ENCODE measurements around the gene RNF157. TPM values are rescaled to one million over a fixed set of nuclear protein-coding genes. Genes with fewer than 3 reads are reported as not detected.

Gene RNF157
- total RNA-seq, 3 donors from 2014 or later, result 11.6 to 45.8 (median 17.5) TPM

DNA sequence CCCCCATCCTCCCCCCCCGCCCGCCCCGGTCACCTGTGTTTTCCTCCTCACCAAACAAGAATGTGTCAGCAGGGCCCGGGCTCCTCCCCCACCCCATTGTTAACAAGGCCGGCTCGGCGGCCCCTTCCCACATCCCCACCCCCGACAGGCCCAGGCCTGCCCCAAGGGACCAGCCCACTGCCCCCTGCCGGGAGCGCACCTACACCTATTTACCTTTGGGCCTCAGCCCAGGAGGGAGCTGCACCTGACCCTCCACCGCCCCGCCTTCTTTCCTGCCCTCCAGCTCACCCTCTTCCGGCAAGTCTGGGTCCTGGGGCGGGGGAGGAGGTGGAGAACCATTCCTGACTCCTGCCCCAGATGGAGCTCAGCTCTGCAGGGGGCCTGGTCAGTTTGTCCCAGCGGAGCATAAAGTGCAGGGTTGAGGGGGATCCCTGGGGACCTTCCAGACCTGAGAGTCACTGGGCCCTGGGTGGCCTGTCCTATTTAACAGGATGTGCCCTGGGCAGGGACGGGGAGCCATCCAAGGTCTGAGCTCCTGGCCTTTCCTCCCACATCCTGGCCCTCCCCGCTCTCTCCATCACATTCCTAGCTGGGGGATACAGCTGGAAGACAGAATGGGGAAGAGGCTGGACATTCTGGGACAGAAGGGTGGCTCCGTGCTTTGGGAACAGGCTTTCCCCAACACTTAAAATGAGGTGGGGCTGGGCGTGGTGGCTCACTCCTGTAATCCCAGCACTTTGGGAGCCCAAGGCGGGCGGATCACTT is 107.5 kb downstream of the RNF157 start:
- intact Hi-C loops (cut with DNase I, micrococcal nuclease), result no loop called here
- H3K4me1 ChIP-seq (ENCODE audit: low read depth), result peaks cover 6% of the 10 kb centered on the region
- H3K36me3 ChIP-seq (ENCODE audit: low read depth), result no peaks in the 10 kb centered on the region
- no peaks in the 10 kb centered on the region for H3K9me3 ChIP-seq
- TF ChIP-seq CTCF (IDR thresholded peaks at IDR 0.05), result no peak
- peak; percentile 64 to 79 (median 76) for DNase-seq
- no peak overlapping the region for H3K4me3 ChIP-seq
- peak; percentile 91 for ATAC-seq

DNA sequence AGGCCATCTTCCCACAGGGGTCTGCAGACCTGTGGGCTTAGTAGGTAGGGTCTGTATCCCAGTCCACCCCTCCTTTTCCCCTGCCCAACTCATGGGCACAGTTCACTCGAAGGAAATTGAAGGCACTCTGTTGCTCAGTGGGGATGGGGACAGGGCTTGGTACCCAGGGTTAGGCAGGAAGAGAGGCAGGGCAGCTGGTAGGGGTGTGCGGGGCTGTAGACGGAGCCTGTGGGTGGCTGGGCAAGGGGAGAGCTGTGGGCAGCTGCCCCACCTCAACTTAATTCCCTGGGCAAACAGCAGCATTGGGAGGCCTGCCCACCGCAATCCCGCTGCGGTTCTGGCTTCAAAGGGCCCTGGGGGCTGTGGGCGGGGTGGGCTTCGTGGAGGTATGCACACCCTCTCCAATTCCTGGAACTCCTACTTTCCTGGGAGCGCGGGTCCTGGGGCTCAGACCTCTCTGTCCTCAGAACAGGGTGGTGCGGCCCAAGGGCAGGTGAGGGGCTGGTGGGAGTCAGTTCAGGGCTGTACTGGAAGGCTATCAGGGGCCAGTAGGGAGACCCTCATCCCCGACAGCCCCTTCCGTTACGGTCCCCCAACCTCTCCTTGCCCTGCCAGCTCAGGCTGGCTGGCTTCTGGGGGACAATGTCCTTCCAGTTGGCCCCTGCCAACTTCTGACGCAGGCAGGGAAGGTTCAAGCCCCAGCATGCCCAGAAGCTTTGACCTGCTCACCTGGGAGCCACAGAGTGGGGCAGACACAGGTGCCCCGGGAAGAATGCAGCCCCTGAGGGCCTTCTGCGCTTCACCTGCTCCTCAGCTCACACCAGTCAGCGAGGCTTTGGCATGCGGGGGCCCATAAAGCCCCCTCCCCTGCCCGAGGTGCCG is 108.4 kb downstream of the RNF157 start:
- ATAC-seq (peak; percentile 16), DNase-seq (no peak)
- Histone ChIP-seq H3K4me3 (no peak overlapping the region), H3K9me3 (no peaks in the 10 kb centered on the region), H3K36me3 (ENCODE audit: low read depth) (no peaks in the 10 kb centered on the region), H3K4me1 (ENCODE audit: low read depth) (peaks cover 6% of the 10 kb centered on the region)
- intact Hi-C loops (cut with DNase I, micrococcal nuclease), result no loop called here
- TF ChIP-seq CTCF (IDR thresholded peaks at IDR 0.05), result no peak

DNA sequence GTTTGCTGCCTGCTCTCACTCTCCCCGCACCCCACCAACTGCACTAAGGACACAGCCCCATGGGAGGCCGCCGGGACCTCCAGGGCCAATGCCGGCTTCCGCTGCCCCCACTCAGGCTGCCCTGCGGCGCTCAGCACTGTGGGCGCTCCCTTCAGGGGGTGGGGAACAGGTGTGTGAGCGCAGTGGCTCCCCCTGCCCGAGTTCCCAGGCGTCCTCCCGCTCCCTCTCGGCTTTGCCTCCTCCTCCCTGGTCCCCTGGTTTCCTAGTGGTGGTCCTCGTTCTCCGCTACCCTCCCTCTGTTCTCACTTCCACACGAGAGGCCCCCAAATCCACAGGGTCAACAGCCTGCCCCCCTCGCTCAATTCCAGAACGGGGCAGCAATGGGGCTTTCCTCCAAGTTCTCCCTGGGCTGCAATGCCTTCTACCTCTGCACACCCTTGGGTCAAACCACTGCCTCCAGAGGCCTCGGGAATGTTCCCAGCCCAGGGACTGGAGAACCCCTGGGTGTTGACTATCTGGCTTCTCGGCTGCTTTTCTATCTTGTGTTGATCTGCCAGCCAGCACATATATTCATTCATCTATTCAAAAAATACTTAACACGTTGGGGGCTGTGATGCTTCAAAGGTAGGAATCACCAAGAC is 109.1 kb downstream of the RNF157 start:
- Histone ChIP-seq H3K4me1 (ENCODE audit: low read depth) (peaks cover 6% of the 10 kb centered on the region), H3K36me3 (ENCODE audit: low read depth) (no peaks in the 10 kb centered on the region), H3K9me3 (no peaks in the 10 kb centered on the region), H3K4me3 (no peak overlapping the region)
- ATAC-seq (no peak), DNase-seq (no peak)
- TF ChIP-seq CTCF (IDR thresholded peaks at IDR 0.05), result no peak
- intact Hi-C loops (cut with DNase I, micrococcal nuclease), result no loop called here

DNA sequence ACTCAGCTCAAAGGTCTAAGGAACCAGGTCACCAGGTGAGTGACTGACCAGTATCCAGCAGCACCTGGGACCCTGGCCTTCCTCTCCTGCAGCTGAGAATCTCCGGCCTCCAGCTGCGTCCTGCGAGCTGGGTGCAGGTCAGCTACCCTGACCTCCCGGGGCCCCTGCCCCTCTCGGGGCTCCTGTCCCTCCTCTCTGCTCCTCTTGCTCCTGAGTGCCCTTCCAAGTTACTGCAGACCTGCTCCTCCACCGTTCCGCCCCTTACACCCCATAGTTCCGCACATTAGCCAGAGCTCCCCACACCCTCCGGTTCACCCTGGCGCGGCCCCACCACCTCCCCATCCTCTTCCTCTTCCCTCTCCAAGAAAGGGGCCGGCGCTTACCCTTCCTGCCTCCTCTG is 109.8 kb downstream of the RNF157 start:
- Histone ChIP-seq H3K36me3 (ENCODE audit: low read depth) (no peaks in the 10 kb centered on the region), H3K4me3 (no peak overlapping the region), H3K4me1 (ENCODE audit: low read depth) (peaks cover 6% of the 10 kb centered on the region), H3K9me3 (no peaks in the 10 kb centered on the region)
- DNase-seq, result no peak
- no peak for TF ChIP-seq CTCF (IDR thresholded peaks at IDR 0.05)
- ATAC-seq, result no peak
- intact Hi-C loops (cut with DNase I, micrococcal nuclease), result no loop called here

DNA sequence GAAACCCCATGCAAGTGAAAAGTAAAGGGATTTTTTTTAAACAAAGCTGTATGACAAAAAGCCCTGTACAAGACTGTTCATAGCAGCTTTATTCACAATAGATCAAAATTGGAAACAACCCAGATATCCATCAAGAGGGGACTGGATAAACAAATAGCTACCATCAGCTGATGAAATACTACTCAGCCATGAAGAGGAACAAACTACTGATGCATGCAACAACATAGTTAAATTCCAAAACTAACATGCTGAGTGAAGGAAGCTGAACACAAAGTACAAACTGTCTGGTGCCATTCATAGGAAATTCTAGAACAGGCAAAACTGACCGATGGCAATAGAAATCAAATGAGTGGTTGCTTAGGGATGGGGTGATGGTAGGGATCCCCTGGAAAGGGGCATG is 114.4 kb downstream of the RNF157 start:
- intact Hi-C loops (cut with DNase I, micrococcal nuclease), result loop anchor here in 1 of 2 donors (10.0 kb wide), 1 partner anchor 59 kb away; no protein-coding TSS in a partner anchor
- Histone ChIP-seq H3K4me3 (no peak overlapping the region), H3K36me3 (ENCODE audit: low read depth) (no peaks in the 10 kb centered on the region), H3K9me3 (no peaks in the 10 kb centered on the region), H3K4me1 (ENCODE audit: low read depth) (no peaks in the 10 kb centered on the region)
- TF ChIP-seq CTCF (IDR thresholded peaks at IDR 0.05), result no peak
- ATAC-seq (no peak), DNase-seq (no peak)

All from mucosa of descending colon (tissue), 3 donors.